ENCODE data around the gene VAMP1. TPM values are rescaled to one million over a fixed set of nuclear protein-coding genes. Genes with fewer than 3 reads are reported as not detected.
A peak's percentile ranks its signal among the peaks of the same experiment; 100 is the strongest.

VAMP1 gene
- total RNA-seq, 1 experiment from 2014 or later = 10.3 TPM

- Histone ChIP-seq H3K9me3 (ENCODE audit: control insufficient read depth, low read depth, low read length) (no peaks in the 10 kb centered on the region), H3T11ph (ENCODE audit: low read length) (no peak overlapping the region), H2AK5ac (ENCODE audit: insufficient read length, low read length) (no peak overlapping the region), H2BK15ac (ENCODE audit: low read depth, low read length) (no peak overlapping the region), H3K23ac (ENCODE audit: insufficient read length, low read depth, low read length) (no peak overlapping the region), H2BK5ac (ENCODE audit: insufficient read length, low read length) (no peak overlapping the region), H2BK20ac (ENCODE audit: low read depth, low read length, poor library complexity, severe bottlenecking) (no peak overlapping the region), H4K20me1 (ENCODE audit: control insufficient read depth, insufficient read depth, insufficient read length) (no peaks in the 10 kb centered on the region), H3K4me1 (ENCODE audit: insufficient read depth, low read length) (no peaks in the 10 kb centered on the region), H3K79me1 (ENCODE audit: insufficient read depth, low read depth, low read length, poor library complexity, severe bottlenecking) (no peaks in the 10 kb centered on the region), H3K4me2 (ENCODE audit: insufficient read depth, insufficient read length, low read length) (no peak overlapping the region), H4K8ac (replicated peaks; ENCODE audit: insufficient read length, low read depth, low read length) (no peak overlapping the region), H3K27ac (ENCODE audit: insufficient read length, low read depth, low read length) (no peak overlapping the region), H4K5ac (ENCODE audit: insufficient read length, low read depth, low read length) (no peak overlapping the region), H4K91ac (ENCODE audit: insufficient read length, low read depth, low read length) (no peak overlapping the region), H3K23me2 (ENCODE audit: insufficient read length, low read depth, low read length, poor library complexity, severe bottlenecking) (no peaks in the 10 kb centered on the region), H3K56ac (ENCODE audit: insufficient read length, low read depth, low read length) (no peak overlapping the region), H3K4ac (ENCODE audit: low read depth, low read length) (no peak overlapping the region), H3K9ac (ENCODE audit: extremely low read depth, insufficient read length, low read length) (no peak overlapping the region), H2AFZ (ENCODE audit: low read length) (no peak overlapping the region), H3K18ac (ENCODE audit: insufficient read length, low read depth, low read length) (no peak overlapping the region), H3K14ac (ENCODE audit: insufficient read depth, low read length) (no peak overlapping the region), H3K27me3 (ENCODE audit: insufficient read depth, low read length) (no peaks in the 10 kb centered on the region), H2BK12ac (ENCODE audit: insufficient read length, low read depth, low read length) (no peak overlapping the region), H3K79me2 (ENCODE audit: insufficient read depth, low read length) (no peaks in the 10 kb centered on the region), H2BK120ac (ENCODE audit: low read depth, low read length, poor library complexity, severe bottlenecking) (no peak overlapping the region)
- DNase-seq = no peak
- Mint-ChIP-seq H3K27ac (peak overlapping the region; percentile 16 to 31 (median 21); a peak in 4 of 7 replicates), H3K27me3 (ENCODE audit: low read depth) (no peaks in the 10 kb centered on the region), H3K36me3 (ENCODE audit: insufficient read depth in 1 of 3, low read depth in 3 of 3) (peaks cover 28 to 71% (median 53%) of the 10 kb centered on the region in 3 experiments; a peak in 6 of 7 replicates), H3K4me3 (no peak overlapping the region; a peak in 1 of 5 replicates), H3K4me1 (peaks cover 0 to 14% of the 10 kb centered on the region in 2 experiments), H3K9me3 (no peaks in the 10 kb centered on the region)
- TF ChIP-seq, protein P1, sequence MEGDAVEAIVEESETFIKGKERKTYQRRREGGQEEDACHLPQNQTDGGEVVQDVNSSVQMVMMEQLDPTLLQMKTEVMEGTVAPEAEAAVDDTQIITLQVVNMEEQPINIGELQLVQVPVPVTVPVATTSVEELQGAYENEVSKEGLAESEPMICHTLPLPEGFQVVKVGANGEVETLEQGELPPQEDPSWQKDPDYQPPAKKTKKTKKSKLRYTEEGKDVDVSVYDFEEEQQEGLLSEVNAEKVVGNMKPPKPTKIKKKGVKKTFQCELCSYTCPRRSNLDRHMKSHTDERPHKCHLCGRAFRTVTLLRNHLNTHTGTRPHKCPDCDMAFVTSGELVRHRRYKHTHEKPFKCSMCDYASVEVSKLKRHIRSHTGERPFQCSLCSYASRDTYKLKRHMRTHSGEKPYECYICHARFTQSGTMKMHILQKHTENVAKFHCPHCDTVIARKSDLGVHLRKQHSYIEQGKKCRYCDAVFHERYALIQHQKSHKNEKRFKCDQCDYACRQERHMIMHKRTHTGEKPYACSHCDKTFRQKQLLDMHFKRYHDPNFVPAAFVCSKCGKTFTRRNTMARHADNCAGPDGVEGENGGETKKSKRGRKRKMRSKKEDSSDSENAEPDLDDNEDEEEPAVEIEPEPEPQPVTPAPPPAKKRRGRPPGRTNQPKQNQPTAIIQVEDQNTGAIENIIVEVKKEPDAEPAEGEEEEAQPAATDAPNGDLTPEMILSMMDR (conservative IDR thresholded peaks at IDR 0.05) = no peak
- WGBS (ENCODE audit: extremely low coverage, insufficient read length, low lambda C conversion rate) = no CpG with 5 or more reads among the region's 15 CpGs
Measured at GRCh38 chr12:6461401-6462233, 8.9 kb downstream of the VAMP1 start.

Data from H9 (cell line).